Measurements from ENCODE around the gene TRIM9.

GRCh38 chr14:51059032-51059431 is 35.9 kb downstream of the TRIM9 start:
- TF ChIP-seq, protein P1, sequence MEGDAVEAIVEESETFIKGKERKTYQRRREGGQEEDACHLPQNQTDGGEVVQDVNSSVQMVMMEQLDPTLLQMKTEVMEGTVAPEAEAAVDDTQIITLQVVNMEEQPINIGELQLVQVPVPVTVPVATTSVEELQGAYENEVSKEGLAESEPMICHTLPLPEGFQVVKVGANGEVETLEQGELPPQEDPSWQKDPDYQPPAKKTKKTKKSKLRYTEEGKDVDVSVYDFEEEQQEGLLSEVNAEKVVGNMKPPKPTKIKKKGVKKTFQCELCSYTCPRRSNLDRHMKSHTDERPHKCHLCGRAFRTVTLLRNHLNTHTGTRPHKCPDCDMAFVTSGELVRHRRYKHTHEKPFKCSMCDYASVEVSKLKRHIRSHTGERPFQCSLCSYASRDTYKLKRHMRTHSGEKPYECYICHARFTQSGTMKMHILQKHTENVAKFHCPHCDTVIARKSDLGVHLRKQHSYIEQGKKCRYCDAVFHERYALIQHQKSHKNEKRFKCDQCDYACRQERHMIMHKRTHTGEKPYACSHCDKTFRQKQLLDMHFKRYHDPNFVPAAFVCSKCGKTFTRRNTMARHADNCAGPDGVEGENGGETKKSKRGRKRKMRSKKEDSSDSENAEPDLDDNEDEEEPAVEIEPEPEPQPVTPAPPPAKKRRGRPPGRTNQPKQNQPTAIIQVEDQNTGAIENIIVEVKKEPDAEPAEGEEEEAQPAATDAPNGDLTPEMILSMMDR (conservative IDR thresholded peaks at IDR 0.05; ENCODE audit: low read depth in 2 of 2) = no peak
- TF ChIP-seq CREB1 (CRISPR knock-in tag; IDR thresholded peaks at IDR 0.05; ENCODE audit: low read depth) (no peak), JUNB (IDR thresholded peaks at IDR 0.05; ENCODE audit: unreplicated experiment) (no peak), EZH2 (IDR thresholded peaks at IDR 0.05; ENCODE audit: low read depth, unreplicated experiment) (no peak), EZH2phosphoT487 (IDR thresholded peaks at IDR 0.05; ENCODE audit: unreplicated experiment) (no peak), ZNF114 (CRISPR knock-in tag; IDR thresholded peaks at IDR 0.05) (no peak), POLR2AphosphoS5 (IDR thresholded peaks at IDR 0.05; ENCODE audit: low read depth) (no peak), STAT1 (IDR thresholded peaks at IDR 0.05; ENCODE audit: unreplicated experiment) (no peak), ZNF462 (CRISPR knock-in tag; IDR thresholded peaks at IDR 0.05) (no peak)
- TF ChIP-seq, protein P2, sequence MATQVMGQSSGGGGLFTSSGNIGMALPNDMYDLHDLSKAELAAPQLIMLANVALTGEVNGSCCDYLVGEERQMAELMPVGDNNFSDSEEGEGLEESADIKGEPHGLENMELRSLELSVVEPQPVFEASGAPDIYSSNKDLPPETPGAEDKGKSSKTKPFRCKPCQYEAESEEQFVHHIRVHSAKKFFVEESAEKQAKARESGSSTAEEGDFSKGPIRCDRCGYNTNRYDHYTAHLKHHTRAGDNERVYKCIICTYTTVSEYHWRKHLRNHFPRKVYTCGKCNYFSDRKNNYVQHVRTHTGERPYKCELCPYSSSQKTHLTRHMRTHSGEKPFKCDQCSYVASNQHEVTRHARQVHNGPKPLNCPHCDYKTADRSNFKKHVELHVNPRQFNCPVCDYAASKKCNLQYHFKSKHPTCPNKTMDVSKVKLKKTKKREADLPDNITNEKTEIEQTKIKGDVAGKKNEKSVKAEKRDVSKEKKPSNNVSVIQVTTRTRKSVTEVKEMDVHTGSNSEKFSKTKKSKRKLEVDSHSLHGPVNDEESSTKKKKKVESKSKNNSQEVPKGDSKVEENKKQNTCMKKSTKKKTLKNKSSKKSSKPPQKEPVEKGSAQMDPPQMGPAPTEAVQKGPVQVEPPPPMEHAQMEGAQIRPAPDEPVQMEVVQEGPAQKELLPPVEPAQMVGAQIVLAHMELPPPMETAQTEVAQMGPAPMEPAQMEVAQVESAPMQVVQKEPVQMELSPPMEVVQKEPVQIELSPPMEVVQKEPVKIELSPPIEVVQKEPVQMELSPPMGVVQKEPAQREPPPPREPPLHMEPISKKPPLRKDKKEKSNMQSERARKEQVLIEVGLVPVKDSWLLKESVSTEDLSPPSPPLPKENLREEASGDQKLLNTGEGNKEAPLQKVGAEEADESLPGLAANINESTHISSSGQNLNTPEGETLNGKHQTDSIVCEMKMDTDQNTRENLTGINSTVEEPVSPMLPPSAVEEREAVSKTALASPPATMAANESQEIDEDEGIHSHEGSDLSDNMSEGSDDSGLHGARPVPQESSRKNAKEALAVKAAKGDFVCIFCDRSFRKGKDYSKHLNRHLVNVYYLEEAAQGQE (IDR thresholded peaks at IDR 0.05; ENCODE audit: unreplicated experiment) = no peak
